CD1c-positive myeloid dendritic cell (primary cell): ENCODE measurements around the gene VWA1.
"Not testable (repeated sequence)": the region's sequence is repeated elsewhere in the genome, so short reads cannot be mapped to it uniquely, and the experiment has no call there.

Source experiments
- DNase-seq: peaks from one replicate; pipeline ENCODE4 v3.0.0-alpha.2; 2016; ENCODE audit errors: extremely low spot score

The VWA1 gene

DNA sequence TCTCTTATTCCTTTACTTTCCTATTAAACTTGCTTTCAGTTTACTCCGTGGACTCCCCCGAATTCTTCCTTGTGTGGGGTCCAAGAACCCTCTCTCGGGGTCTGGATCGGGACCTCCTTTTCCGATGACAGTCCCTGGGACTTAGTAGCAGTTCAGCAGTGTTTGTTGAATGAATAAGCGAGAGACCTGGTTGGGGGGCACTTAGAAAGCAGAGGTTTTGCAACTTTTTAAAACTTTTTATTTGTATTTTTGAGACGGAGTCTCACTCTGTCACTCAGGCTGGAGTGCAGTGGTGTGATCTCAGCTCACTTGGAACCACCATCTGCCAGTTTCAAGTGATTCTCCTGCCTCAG lies 12.3 kb upstream of the VWA1 start:
- DNase-seq: no peak

GRCh38 chr1:1424707-1425106 lies 10.8 kb upstream of the VWA1 start:
- DNase-seq: no peak

- no peak for DNase-seq
These were observed 10.1 kb upstream of the VWA1 start for GRCh38 chr1:1425426-1425752.

- no peak for DNase-seq
These were observed 9.6 kb upstream of the VWA1 start for GRCh38 chr1:1425753-1426495.

- no peak for DNase-seq
These were observed 8.9 kb upstream of the VWA1 start for GRCh38 chr1:1426496-1427105.

GRCh38 chr1:1427106-1427819 lies 8.2 kb upstream of the VWA1 start:
- DNase-seq: no peak

GRCh38 chr1:1427820-1428148 lies 7.7 kb upstream of the VWA1 start:
- DNase-seq: no peak

GRCh38 chr1:1428174-1428573 lies 7.3 kb upstream of the VWA1 start:
- no peak for DNase-seq

DNA sequence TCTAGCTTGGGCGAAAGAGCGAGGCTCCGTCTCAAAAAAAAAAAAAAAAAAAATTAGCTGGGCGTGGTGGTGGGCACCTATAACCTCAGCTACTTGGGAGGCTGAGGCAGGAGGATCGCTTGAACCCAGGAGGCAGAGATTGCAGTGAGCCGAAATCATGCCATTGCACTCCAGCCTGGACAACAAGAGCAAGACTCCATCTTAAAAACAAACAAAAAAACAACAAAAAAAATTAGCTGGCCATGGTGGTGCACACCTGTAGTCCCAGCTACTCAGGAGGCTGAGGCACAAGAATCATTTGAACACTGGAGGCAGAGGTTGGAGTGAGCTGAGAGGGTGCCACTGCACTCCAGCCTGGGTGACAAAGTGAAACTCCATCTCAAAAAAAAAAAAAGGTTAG lies 6.5 kb upstream of the VWA1 start:
- not testable (repeated sequence) for DNase-seq

- no peak for DNase-seq
These were observed 5.8 kb upstream of the VWA1 start for GRCh38 chr1:1429671-1430073.

DNA sequence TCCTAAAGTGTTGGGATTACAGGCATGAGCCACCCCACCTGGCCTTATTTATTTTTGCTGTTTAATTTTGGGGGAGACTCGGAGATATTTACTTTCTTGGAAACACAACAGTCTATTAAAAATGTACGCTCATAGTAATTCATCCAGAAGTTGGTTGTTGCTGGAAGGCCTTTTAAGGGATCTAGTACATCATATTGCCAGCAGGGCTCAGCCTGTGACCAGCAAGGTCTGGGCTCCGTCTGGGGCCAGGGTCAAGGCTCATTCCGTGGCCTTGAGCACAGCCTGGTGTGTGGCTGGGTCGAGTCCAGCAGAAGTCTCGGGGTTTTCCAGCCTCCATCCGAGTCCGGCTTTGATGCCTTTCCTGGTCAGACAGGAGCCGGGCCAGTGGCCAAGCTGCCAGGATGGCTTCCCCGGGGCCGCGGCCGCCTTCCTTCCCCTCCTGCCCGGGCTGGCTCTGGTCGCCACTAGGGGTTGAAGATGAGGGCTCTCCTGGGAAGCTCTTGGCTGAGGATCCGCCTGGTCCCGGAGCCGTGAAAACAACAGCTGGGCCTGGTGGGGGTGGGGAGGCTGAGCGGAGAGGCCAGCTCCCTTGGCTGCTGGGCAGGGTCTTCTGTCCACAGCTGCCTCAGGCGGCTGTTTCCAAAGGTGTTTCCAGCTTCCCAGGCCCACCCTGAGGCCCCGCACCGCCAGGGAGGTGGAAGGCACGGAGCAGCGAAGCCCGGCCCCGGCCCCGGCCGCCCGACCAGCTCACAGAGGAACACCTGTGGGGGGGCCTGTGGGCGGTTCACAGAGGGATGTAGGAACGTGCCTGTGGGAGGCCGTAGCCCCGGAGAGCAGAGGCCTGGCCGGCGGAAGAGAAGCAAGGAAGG lies 5.1 kb upstream of the VWA1 start:
- no peak for DNase-seq

DNA sequence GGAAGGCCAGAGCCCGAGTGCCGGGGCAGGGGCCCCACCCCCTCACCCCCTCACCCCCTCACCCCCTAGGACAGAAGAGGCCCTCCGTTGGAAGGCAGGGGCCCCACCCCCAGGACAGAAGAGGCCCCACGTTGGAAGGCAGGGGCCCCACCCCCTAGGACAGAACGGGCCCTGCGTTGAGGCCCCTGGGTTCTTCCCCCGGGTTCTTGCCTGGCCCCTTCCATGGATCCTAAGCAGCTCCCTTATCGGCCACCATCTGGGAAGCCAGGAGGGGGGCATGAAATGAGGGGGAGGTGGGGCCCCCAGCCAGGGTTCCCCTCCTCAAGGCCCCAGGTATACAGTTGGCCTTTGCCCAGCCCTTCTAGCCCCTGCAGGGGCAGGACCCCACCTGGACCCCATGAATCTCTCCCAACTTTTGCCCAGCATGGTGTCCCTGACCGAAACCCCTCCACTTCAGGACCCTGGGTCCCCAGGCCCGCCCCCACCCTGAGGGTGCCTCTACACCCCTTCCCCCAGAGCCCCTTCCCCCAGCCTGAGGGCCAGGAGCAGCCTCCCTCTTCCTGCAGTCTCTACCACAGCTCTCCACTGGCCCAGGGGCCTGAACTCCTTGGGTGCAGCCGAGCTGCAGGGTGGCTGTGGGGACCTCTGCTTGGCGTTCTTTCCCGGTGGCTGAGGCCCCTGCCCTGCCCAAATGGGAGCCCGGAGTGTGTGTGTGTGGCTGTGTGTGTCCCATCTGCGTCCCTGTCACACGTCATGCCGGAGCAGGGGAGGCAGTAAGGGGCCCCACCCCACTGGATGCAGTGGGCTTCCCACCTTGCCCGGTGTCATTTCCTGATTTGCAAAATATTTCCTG lies 4.3 kb upstream of the VWA1 start:
- no peak for DNase-seq

- DNase-seq: no peak
These were observed 3.6 kb upstream of the VWA1 start for GRCh38 chr1:1431845-1432273.

DNA sequence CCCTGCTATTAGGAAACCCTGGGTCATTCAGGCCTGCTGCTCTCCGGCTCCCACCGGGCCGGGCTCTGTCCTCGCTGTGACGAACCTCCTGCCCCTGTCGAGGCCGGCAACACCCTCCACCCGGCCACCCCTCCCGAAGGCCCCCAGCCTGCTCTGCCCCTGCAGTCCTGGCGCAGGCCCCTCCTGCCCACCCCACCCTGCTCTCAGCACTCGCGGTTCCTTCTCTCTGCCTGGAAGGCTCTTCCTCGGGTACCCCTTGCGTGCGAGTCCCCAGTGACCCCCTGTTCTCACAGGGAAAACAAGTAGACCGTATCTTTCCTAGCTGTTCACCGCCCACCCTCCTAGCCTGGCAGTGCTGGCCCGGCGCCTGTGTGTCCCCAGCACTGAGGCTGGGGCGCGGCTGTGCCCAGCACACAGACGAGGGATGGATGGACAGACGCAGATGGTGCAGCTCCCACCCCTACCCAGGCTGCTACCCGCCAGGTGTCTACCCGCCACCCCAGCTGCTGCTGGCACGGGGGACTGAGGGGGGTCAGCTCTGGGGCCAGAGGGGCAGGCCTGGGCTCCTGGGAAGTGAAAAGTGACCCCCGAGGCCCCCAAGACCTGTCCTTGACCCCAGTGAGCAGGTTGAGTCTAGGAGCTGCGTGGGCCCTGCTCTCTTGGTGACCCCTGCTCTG lies 3.1 kb upstream of the VWA1 start:
- DNase-seq: no peak

GRCh38 chr1:1432951-1433803 lies 2.3 kb upstream of the VWA1 start:
- DNase-seq: peak; percentile 10

DNA sequence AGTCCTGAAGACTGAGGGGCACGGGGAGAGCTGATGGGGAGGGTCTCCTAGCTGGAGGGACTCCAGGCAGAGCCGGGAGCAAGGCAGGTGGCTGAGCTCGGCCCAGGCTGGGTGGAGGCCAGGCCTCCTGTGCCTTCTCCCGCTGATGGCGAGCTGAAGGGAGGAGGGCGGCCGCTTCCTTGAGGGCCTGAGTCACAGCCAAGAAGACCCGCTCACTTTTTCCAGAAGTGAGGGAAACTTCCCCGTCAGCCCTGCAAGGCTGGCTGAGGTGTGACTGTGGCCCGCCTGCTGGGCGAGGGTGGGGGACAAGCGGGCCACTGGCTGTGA lies 1.7 kb upstream of the VWA1 start:
- peak; percentile 16 for DNase-seq

DNA sequence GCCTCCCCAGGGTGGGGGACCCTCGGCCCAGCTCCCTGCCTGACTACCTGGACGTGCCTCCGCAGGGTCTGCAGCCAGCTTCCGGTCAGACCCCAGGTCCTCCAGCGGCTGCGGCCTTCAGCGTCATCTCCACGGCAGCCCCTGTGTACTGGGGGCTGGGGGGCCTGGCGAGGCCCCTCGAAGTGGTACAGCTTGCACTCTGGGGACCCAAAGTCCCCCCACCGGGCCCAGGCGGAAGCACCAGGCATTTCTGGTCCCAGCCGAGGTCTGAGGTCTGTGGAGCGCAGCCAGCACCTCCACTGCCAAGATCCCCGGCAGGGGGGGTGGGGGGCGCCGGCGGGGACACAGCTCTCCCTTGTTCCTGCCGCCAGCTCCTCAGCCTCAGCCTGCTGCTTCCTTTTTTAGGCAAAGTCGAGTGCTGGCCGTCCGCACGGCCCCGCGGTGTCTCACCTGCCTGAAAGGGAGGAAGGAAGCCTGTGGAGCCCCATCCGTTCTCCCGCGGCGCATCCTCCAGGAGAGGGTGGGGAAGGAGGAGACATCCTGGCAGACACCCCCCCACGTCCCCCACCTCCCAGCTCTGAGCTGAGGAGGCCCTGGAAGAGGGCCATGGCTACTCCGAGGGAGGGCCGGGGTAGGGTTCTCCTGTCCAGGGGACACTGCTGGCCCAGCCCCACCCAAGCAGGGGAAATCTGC lies 1.2 kb upstream of the VWA1 start:
- no peak for DNase-seq

DNA sequence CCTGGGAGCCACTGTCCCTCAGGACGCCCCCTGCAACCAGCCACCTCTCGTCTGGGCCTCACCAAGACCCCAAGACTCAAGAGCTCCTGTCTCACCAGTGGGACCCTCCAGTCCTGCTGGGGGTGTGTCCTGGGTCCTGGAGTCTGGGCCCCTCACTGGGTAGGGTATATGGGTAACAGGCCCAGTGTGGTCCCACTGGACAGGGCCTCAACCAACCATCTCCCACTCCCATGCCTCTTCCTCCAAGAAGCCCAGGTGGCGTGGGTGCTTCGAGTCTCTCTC lies 725 bp upstream of the VWA1 start:
- DNase-seq: no peak

DNA sequence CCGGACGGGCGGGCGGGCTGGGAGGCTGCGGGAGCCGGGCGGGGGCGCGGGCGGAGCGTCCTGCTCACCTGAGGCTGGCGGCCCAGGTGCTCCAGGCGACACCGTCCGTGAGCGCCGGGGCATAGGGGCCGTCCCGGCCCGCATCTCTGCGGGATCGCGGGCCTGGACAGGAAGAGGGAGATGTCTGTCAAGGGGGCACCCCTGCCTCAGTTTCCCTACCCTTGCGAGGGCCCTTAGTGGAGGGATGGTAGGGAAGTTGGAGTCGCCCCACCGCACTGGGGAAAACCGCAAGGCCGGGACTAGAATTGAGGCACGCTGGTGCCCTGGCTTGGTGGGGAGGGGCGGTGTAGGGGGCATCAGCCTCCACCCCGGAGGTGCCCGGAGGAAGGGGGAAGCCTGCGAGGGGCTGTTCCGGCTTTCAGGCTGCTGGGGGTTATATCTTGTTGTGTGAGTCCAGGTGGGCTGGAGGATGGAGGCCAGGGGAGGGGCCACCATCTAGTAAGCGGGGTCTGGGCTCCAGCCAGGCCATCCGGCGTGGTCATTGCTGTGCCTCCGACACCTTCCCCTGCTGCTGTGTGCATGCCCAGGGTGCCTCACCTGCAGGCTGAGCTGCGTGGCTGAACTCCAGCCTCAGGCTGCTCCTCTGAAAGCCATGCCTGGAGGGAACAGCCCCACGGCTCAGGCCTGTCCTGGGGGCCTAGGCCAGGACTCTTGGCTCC lies 580 bp downstream of the VWA1 start:
- DNase-seq: no peak
